HG03108 (cell line): Measurements from ENCODE around the gene PDXP.
A peak's percentile ranks its signal among the peaks of the same experiment; 100 is the strongest.
"Not testable (repeated sequence)": the region's sequence is repeated elsewhere in the genome, so short reads cannot be mapped to it uniquely, and the experiment has no call there.

ENCODE experiments used
- ATAC-seq: cut with Tn5 transposase; IDR thresholded peaks from one replicate; pipeline ENCODE4 v1.9.1; 2021; ENCODE audit warnings: moderate library complexity; ENCODE audit not compliant: unreplicated experiment

Gene PDXP

GRCh38 chr22:37672920-37673455 lies 14.5 kb downstream of the PDXP start:
- ATAC-seq = no peak

- no peak for ATAC-seq
Measured at GRCh38 chr22:37674248-37674647, 15.7 kb downstream of the PDXP start.

- peak; percentile 54 for ATAC-seq
Measured at GRCh38 chr22:37674951-37675929, 16.7 kb downstream of the PDXP start, which contains the start of gene LGALS1. Gene LGALS1, plus strand, starts transcription at chr22:37675636. Its CDS starts 67 bp downstream, at chr22:37675703.

DNA sequence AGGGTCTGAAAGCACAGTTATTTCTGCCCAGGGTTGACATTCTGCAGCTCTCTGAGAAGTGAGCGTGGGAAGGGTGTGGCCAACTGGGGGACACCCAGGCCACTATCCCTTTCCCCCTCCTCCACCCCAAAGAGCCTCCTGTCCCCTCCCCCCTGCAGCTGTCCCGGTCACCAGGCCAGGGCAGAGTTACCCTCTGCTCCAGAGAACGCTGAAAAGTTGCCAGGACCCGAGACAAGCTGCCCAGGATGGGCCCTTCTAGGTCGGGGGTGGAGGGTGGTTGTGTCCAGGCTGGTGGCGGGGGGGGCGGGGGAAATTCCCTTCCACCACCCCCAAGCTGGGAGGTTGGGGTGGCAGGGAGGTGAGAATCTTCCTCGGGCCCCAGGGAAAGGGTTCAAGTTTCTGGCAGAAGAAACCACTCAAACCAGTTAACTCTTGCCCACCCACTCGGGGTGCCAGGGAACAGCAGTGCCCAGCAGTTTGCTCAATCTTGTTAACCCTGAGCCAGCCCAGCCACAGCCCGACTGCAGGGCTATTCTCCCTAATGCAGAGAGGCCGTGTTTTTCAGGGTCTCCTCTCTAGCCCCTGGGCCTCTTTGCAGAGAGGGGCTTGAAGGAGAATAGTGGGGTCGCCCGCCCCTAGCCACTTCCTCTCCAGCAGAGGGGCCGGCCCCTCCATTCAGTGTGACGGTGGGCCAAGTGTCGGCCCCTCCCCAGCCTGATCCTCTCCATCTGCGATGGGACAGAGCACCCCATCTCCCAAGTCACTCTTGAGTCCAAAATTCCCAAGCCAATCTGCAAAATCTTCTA lies 17.6 kb downstream of the PDXP start:
- no peak for ATAC-seq

DNA sequence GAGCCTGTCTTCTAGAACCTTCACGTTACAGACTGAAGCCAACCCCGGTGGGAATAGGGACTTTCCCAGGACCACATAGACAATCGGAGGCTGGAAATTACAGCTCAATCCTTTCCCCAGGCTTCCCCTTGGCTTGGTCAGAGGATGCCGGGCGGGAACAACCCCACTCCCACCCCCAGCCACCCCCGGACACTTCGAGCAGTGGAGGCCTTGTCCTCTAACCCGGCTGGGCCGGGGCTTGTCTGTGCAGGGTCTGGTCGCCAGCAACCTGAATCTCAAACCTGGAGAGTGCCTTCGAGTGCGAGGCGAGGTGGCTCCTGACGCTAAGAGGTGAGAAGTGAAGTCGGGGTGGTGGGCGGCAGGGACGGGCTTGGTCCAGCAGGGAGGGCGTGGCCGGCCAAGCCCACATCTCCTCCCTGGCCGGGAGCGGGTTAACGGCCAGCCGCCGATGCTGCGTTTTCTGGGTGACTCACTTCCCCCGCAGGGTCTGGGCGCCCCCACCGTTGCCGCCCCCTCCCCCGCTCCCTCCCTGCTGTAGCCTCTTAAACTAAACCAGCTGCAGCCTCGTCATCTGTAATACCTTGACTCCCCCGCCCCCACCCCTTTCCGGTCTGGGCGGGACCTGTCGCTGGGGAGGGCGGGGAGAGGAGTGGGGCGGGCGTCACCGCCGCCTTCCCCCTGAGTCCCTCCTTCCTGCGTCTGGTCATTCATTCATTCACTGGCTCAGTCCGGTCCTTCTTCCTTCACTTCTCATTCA lies 18.4 kb downstream of the PDXP start:
- ATAC-seq = peak; percentile 40

DNA sequence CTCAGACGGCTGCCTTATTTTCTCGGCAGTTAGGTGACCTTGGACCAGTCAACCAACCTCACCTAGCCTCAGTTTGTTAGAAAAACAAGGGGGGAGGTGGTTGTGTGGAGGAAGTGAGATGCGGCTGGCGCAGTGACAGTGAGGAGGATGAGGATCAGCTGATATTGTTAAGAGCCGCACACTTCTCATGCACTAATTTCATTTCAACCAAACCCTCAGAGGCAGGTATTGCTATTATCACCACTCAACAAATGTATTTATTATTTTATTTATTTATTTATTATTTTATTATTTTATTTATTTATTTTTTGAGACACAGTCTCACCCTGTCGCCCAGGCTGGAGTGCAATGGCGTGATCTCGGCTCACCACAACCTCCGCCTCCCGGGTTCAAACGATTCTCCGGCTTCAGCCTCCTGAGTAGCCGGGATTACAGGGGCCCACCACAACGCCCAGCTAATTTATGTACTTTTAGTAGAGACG lies 19.0 kb downstream of the PDXP start:
- ATAC-seq = peak; percentile 2

GRCh38 chr22:37678372-37678771 lies 19.8 kb downstream of the PDXP start:
- ATAC-seq = no peak

GRCh38 chr22:37679670-37680069 lies 21.1 kb downstream of the PDXP start:
- ATAC-seq = no peak

DNA sequence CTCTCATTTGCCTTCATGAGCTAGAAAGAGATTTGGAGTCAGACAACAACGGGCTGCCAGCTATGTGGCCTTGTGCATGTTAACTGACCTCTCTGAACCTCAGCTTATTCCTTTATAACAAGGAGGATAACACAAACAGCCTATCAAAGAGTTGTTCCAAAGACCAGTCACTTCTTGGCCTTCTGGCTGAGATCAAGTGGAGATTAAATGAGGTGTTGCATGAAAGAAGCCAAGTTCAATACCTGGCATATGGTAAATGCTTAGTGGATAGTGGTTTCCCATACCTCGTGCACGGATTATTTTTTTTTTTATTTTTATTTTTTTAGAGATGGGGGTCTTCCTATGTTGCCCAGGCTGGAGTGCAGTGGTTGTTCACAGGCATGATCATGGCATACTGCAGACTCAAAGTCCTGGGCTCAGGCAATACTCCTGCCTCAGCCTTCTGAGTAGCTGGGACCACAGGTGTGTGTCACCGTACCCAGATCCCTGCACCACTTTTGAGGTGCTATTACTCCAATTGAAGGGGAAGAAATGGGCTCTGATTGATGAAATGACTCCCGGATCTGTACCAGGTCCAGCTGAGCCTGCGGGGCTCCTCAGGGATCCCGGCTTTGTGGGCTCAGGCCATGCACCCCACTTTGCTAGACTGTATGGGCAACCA lies 21.8 kb downstream of the PDXP start:
- ATAC-seq = no peak

DNA sequence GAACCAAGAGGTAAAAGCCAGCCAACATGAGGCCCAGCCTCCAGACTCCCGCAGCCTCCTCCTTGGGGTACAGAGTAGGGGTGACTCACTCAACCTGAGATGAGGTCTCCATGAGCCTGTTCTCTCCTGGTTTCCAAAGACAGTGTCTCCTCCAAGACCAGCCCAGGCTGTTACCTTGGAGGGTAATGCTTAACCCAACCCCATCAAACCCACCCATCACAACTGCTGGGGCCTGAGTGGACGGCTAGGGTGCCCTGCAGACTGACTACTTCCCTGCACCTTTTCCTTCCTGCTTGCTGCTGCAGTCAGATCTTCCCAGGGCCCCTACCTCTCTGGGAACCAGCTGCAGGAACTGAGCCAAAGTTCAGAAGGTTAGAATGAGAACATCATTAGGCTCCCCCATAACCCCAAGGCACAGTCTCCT lies 22.5 kb downstream of the PDXP start:
- no peak for ATAC-seq

DNA sequence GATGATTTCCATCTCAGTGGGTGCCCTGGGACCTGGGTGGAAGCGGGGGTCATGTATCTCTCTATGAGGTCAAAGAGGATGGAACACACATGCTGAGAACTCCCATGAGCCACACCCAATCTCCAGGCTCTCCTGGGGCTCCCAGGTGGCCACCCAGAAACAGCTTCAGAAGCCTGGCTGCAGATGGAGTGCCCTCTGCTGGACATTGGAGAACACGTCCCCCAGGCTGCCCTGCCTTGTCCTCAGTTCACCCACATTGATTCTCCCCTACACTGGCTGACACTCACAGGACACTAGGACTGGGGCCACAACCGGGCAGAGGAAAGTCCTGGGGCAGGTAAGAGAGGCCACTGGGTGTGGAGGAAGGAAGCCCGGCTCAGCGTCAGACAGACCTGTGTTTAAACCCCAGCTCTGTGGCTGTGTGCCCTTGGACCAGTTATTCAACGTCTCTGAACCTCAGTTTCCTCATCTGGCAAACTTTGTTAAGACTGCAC lies 23.1 kb downstream of the PDXP start:
- ATAC-seq = no peak

DNA sequence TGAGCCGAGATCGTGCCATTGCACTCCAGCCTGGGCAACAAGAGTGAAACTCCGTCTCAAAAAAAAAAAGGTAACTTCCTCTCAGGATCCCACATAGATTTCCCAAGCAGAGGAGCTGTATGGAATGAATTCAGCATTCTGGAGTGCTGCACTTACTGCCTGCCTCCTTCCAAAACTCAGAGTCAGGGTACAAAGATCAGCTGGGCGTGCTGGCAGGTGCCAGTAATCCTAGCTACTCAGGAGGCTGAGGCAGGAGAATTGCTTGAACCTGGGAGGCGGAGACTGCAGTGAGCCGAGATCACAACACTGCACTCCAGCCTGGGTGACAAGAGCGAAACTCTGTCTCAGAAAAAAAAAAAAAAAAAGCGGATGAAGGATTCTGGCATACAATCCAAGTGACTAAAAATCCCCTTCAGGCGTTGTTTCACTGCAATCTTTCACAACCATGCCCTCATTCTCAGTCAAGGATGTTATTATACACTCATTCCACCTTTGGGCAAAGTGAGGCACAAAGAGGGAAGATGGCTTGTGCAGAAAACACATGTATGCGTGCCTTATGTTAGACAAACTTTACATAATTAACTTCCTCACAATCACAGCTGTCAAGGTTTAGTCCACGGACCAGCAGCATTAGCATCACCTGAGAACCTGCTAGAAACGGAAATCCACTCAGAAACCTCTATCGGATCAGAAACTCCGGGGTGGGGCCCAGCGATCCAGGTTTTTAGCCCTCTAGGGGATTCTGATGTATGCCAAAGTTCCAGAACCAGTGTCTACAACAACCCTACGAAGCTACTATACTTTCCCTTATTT lies 26.5 kb downstream of the PDXP start:
- ATAC-seq = no peak

DNA sequence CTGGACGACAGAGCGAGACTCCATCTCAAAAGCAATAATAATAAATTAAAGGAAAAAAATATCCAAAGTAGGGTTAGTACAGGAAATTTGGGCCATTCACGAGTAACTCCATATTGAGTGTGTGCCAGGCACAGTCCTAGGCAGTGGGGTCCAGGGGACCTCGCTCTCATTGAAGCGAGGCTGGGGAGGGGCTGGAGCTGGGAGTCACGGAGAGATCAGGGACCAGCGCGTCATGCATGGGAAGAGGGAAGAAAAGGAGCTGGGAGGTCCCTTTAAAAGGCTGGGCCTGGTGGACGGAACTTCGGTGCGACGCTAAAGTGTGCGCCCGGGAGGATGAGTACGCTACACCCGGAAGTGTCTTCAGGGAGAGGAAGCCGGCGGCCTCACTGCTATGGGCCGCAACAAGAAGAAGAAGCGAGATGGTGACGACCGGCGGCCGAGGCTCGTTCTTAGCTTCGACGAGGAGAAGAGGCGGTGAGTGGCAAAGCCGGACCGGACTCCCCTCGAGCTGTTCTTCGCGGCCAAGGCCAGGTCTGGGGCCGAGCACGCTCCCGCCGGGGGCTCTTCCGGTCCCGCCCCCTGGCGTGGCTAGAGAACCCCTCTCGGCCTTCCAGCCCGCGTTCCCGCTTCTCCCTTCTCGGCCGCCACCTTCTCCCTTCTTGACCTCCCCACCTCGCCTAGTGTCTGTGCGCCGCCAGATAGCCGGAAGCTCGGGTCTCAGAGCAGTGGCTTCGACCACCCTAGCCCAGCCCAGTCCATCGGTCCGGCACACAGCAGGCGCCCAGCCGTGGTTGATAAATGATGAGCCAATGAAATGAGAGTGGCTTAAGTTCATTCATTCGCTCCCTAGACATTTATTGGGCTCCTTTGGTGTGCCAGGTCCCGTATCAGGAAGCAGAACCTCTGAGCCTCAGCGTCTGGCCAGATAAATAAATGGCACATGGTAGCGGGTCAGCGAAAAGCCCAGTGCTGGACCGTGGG lies 27.8 kb downstream of the PDXP start, which contains the start of gene NOL12:
Gene NOL12, plus strand, starts transcription at position 342 of the 981 bp plus-strand sequence. Its CDS starts 50 bp downstream, at position 392.
- ATAC-seq = peak; percentile 66

- no peak for ATAC-seq
Measured at GRCh38 chr22:37690407-37690806, 31.9 kb downstream of the PDXP start.

GRCh38 chr22:37690901-37691504 lies 32.5 kb downstream of the PDXP start:
- ATAC-seq = no peak

GRCh38 chr22:37692627-37693285 lies 34.2 kb downstream of the PDXP start:
- ATAC-seq = no peak

GRCh38 chr22:37694131-37694530 lies 35.6 kb downstream of the PDXP start:
- not testable (repeated sequence) for ATAC-seq
